HepG2 (cell line): ENCODE data around the gene CNPY4. TPM values are rescaled to one million over a fixed set of nuclear protein-coding genes. Genes with fewer than 3 reads are reported as not detected.
A peak's percentile ranks its signal among the peaks of the same experiment; 100 is the strongest.

Experiments
- CHD2 ChIP-seq: IDR thresholded peaks from 2 replicates; pipeline ENCODE4 v1.6.1; 2011; ENCODE audit warnings: low read depth, low read length, improper control_type of control experiment
- DR1 ChIP-seq: sonication (generic); formaldehyde crosslinking; IDR thresholded peaks from 2 replicates; pipeline ENCODE4 v1.8.0; 2021; ENCODE audit warnings: mild to moderate bottlenecking, missing genetic modification reagents, inconsistent platforms
- E2F2 ChIP-seq: sonication (generic); formaldehyde crosslinking; IDR thresholded peaks from 2 replicates; pipeline ENCODE4 v1.4.0; 2020; ENCODE audit warnings: missing genetic modification reagents, borderline replicate concordance
- GLMP ChIP-seq: sonication (generic); formaldehyde crosslinking; IDR thresholded peaks from 2 replicates; pipeline ENCODE4 v1.9.0; 2021; ENCODE audit warnings: missing genetic modification reagents, mild to moderate bottlenecking, borderline replicate concordance
- HMG20A ChIP-seq: IDR thresholded peaks from 2 replicates; pipeline ENCODE4 v1.6.1; 2016; ENCODE audit warnings: borderline replicate concordance
- MIXL1 ChIP-seq: IDR thresholded peaks from 2 replicates; pipeline ENCODE4 v1.6.1; 2016
- PAWR ChIP-seq: sonication (generic); formaldehyde crosslinking; IDR thresholded peaks from 2 replicates; pipeline ENCODE4 v1.4.0; 2020; ENCODE audit warnings: missing genetic modification reagents, mild to moderate bottlenecking, borderline replicate concordance
- RERE ChIP-seq: IDR thresholded peaks from 2 replicates; pipeline ENCODE4 v1.6.1; 2016; ENCODE audit warnings: low read depth, missing genetic modification reagents, missing compliant biosample characterization
- RNF219 ChIP-seq: sonication (generic); formaldehyde crosslinking; IDR thresholded peaks from 2 replicates; pipeline ENCODE4 v1.5.0; 2020; ENCODE audit warnings: mild to moderate bottlenecking, missing genetic modification reagents
- SKI ChIP-seq: fragments of 450-650 bp; IDR thresholded peaks from one replicate; pipeline ENCODE4 v1.6.1; 2018; ENCODE audit warnings: mild to moderate bottlenecking; ENCODE audit not compliant: partially characterized antibody
- THAP8 ChIP-seq: sonication (generic); formaldehyde crosslinking; IDR thresholded peaks from 2 replicates; pipeline ENCODE4 v1.5.1; 2020; ENCODE audit warnings: missing genetic modification reagents, mild to moderate bottlenecking, borderline replicate concordance
- TOE1 ChIP-seq: sonication (generic); formaldehyde crosslinking; IDR thresholded peaks from 2 replicates; pipeline ENCODE4 v1.4.0; 2020; ENCODE audit warnings: mild to moderate bottlenecking, missing genetic modification reagents
- ZC3H13 ChIP-seq: sonication (generic); formaldehyde crosslinking; IDR thresholded peaks from 2 replicates; pipeline ENCODE4 v1.8.1; 2023; ENCODE audit warnings: mild to moderate bottlenecking, missing genetic modification reagents, moderate library complexity
- ZNF331 ChIP-seq: sonication (generic); formaldehyde crosslinking; IDR thresholded peaks from 2 replicates; pipeline ENCODE4 v1.4.0; 2020; ENCODE audit warnings: missing genetic modification reagents
- ZNF382 ChIP-seq: sonication (generic); formaldehyde crosslinking; IDR thresholded peaks from 2 replicates; pipeline ENCODE4 v1.5.0; 2020; ENCODE audit warnings: missing genetic modification reagents, mild to moderate bottlenecking, borderline replicate concordance
- ZNF460 ChIP-seq: sonication (generic); formaldehyde crosslinking; IDR thresholded peaks from 2 replicates; pipeline ENCODE4 v1.5.1; 2020; ENCODE audit warnings: missing genetic modification reagents, mild to moderate bottlenecking, borderline replicate concordance
- ZNF879 ChIP-seq: sonication (generic); formaldehyde crosslinking; IDR thresholded peaks from 2 replicates; pipeline ENCODE4 v1.8.1; 2023; ENCODE audit warnings: missing genetic modification reagents
- polyA plus RNA-seq, 8 experiments: library from polyadenylated mRNA; depleted of rRNA in 3 of 8; stranded (reverse) in 7 of 8; unstranded in 1 of 8; fragments of >200 nt; fragmentation: Illumina TruSeq in 4 of 8; extraction: Trizol in 4 of 8; gene quantifications; 2 replicates each; pipeline versions ENCODE4 v1.2.1 to v1.2.3, GENCODE V29; 2011 to 2016; ENCODE audit warnings: low read depth in 4 of 8, missing spikeins in 1 of 8, mixed read lengths in 1 of 8; ENCODE audit not compliant: insufficient read depth in 1 of 8
- total RNA-seq, 5 experiments: library from RNA; depleted of rRNA; stranded (reverse); fragments of >200 nt; fragmentation: Illumina TruSeq; extraction: Trizol; gene quantifications; 2 replicates each; pipeline ENCODE4 v1.2.3, GENCODE V29; 2016; ENCODE audit warnings: low read depth in 1 of 5

The CNPY4 gene
- total and polyA plus RNA-seq, 2 of the 13 experiments (the other 11 are each of a cell fraction or from before 2014, with no cell fraction given) = 6.2 to 12.7 TPM

GRCh38 chr7:100158229-100159098 is 39.0 kb downstream of the CNPY4 start, which contains the start of gene TRAPPC14 (continued):
- TF ChIP-seq SKI (no peak), RNF219 (CRISPR knock-in tag) (no peak), HMG20A (no peak; the same call in 1 of the 2 replicates), E2F2 (CRISPR knock-in tag) (no peak), TOE1 (CRISPR knock-in tag) (no peak), ZNF382 (no peak), ZC3H13 (CRISPR knock-in tag) (no peak), GLMP (CRISPR knock-in tag) (no peak), RERE (CRISPR knock-in tag) (no peak), MIXL1 (CRISPR knock-in tag) (no peak), THAP8 (CRISPR knock-in tag) (no peak), ZNF331 (CRISPR knock-in tag) (peak; percentile 58; the same call in 1 of the 2 replicates), CHD2 (no peak), ZNF460 (CRISPR knock-in tag) (no peak), PAWR (no peak), DR1 (CRISPR knock-in tag) (no peak), ZNF879 (CRISPR knock-in tag) (no peak)
